GM18517 (cell line): Measurements from ENCODE around the gene SLC1A7.

Experiments used
- ATAC-seq: cut with Tn5 transposase; IDR thresholded peaks from one replicate; pipeline ENCODE4 v1.9.1; 2021; ENCODE audit warnings: mild to moderate bottlenecking, moderate library complexity; ENCODE audit not compliant: unreplicated experiment

SLC1A7 gene

GRCh38 chr1:53093451-53093754 is 49.0 kb downstream of the SLC1A7 start:
- no peak for ATAC-seq

- no peak for ATAC-seq
Measured at GRCh38 chr1:53092659-53093450, 49.6 kb downstream of the SLC1A7 start.

DNA sequence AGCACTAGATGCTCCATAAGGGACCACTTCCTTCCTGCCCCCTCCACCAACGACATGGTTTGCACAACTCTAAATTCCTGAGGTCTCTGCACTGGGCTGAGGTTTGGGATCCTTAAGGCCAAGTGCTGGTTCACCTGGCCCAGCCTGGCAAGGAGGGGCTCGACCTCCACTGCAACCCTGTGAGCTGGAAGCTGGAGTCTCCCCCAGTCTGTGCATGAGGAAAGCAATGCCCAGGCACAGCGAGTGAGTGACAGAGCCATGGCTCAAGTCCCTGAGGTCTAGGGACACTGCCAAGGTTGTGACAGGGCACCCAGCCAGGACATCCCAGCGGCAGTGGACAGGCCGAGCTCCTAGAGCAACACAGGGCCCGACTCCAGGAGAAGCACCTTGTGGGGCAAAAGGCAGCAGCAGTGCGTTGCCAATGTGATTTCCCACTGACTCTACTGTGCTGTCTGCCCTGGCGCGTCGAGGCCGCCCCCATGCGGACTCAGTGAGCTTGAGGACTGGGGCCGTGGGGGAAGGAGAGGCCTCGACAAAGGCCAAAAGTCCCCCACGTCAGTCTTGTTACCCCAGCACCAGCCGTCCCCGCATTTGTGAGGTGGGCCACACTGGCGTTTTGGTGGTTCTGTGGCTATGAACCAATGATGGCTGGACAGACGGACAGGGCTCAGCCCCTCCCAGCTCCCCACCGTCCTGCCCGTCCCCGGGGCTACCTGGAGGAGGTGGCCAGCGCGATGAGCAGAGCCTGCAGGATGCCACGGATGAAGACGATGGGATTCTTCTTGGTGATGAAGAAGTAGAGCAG is 50.4 kb downstream of the SLC1A7 start:
- no peak for ATAC-seq

DNA sequence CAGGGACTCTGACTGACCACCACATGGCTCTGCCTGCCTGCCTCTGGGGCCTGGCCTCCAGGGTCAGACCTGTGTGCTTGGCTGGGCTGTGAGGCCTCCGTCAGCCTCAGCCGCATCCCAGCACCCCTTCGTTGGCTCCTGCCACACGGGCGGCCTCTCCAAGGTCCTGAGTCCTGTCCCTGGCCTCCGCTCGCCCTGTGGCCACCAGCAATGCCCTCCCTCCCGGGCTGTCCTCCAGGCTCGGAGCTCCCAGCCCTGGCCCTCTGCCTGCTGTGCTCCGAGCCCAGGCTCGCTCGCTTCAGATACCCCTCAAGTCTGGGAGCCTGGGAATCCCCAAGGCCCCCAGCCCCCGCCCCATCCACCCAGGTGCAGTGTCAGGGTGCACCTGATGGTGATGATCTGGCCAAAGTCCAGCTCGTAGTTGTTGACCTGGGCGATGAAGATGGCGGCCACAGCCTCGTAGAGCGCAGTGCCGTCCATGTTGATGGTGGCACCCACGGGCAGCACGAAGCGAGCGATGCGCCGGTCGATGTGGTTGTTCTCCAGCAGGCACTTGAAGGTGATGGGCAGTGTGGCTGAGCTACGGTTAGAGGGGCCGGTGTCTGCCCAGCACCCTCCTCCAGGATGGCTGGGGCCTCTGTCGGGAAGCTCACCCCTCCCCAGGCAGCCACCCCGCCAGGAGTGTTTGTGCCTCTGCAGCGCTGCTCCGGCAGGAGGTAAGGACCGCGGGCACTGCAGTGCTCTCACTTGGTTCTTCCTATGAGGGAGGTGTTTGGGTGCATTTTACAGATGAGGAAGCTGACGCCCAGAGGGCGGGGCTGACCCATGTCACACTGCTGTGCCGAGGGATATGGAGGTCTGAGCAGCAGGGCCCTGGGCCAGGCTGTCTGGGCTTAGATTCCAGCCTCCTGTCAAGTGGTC is 52.0 kb downstream of the SLC1A7 start:
- no peak for ATAC-seq

GRCh38 chr1:53089478-53090226 is 52.8 kb downstream of the SLC1A7 start:
- no peak for ATAC-seq

DNA sequence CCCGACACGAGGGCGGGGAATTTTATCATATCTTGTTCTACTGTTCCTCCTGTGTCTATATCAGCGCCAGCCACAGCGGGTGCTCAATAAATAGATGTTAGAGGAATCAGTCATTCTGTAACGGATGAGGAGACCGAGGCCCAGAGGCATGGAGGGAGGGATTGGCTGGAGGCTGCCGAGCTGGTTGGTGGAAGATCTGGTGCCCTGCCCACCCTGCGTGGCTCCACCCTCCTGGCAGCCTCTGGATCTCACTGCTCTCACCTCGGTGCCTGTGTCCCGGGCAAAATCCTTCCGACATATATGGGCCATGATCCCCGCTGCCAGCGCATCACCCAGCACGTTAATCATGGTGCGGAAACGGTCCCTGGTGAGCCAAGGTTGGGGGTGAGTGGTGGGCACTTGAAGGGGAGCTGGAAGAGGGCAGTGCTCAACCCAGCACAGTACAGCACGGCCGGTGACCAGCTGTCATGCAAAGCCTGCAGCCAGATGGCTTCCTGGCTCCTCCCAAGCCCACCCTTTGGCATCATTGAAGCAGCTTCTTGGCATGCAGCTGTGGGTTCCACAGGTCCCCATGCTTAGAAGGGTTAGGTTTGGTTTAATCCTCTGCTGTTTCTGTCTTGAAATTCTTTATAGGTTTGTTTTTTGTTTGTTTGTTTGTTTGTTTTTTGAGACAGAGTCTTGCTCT is 53.7 kb downstream of the SLC1A7 start:
- no peak for ATAC-seq

- no peak for ATAC-seq
Measured at GRCh38 chr1:53087332-53088285, 54.8 kb downstream of the SLC1A7 start.

GRCh38 chr1:53086491-53087070 is 55.9 kb downstream of the SLC1A7 start:
- ATAC-seq: no peak

GRCh38 chr1:53085405-53085804 is 57.0 kb downstream of the SLC1A7 start:
- ATAC-seq: no peak

DNA sequence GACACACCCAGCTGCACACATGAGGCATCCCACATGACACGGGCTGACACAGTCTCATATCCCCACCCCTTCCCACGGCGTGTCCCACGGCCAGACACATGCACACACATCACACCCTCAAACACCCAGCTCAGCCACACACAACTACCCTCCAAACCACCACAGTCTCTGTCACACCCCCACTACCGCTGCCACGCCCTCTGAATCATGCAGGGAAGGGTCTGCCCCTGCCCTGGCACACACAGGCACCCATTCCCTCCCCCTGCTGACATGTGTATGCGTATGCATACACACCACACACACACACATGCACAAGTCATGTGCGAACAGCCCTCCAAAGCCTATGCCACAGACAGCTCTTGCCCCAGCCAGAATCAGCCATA is 57.9 kb downstream of the SLC1A7 start:
- no peak for ATAC-seq

DNA sequence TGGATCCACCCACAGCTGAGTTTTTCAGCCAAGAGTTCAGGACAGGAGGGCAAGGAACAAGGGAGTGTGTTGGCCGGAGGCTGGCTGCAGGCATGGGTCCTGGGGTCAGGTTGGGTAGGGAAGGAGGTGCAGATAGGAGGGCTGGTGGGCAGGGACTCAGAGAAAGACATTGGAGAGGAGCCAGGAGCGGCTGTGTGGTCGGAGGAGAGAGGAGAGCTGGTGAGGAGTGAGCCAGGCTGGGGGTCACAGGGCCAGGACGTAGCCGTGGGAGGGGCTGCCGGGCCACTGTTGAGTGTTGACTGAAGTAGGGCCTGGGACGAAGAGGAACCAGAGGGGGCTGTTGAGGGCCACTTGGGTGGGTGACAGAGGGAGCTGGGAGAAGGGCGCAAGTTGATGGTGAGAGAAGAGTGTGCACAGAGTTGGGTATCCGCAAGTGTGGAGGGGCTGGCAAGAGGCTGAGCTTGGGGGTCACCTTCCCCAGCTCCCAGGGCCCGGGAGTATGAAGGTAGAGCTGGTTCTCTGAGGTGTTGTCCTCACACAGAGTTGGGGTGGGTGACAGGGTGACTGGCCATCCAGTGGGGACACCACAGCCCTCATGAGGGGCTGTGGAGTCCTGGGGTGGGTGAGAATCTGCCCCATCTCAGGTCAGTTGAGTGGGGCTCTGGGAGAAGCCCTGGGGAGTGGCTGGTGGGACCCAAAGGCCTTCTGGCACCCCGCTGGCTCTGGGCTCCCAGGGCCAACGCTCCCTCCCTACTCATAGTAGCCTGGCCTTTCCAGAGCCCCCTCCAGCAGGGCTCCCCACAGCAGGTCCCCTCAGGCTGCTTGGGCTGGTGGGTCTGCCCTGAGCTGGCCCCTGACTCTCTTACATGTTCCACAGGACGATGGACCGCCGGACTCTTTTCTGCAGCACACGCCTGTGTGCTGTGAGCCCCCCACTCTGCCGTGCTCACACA is 58.5 kb downstream of the SLC1A7 start:
- no peak for ATAC-seq

DNA sequence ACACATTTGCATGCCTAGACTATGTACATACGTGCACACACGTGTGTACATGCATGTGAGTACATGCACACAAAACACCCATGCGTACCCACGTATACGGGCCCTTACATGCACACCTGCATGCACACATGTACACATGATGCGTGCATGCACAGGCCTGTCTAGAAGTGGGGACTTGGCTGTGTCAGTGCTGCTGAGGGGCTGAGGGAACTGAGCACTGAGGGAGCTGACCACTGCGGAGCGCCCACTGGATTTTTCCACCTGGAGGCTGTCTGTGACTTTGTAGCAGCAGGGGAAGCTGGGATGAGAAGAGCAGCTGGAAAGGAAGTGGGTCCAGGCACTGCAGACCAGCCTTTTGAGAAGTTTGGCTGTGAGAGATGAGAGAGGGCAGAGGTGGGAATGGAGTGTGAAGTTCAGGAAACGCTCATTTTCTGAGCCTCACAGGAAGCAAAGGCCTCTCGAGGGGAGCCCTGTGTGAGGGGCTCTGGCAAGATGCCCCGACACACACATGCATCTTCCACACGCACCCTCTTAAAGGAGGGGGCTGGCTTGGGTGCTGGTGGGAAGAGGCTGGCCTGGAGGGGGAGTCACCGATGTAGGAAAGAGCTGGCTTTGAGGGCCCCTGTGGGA is 59.5 kb downstream of the SLC1A7 start:
- ATAC-seq: no peak

DNA sequence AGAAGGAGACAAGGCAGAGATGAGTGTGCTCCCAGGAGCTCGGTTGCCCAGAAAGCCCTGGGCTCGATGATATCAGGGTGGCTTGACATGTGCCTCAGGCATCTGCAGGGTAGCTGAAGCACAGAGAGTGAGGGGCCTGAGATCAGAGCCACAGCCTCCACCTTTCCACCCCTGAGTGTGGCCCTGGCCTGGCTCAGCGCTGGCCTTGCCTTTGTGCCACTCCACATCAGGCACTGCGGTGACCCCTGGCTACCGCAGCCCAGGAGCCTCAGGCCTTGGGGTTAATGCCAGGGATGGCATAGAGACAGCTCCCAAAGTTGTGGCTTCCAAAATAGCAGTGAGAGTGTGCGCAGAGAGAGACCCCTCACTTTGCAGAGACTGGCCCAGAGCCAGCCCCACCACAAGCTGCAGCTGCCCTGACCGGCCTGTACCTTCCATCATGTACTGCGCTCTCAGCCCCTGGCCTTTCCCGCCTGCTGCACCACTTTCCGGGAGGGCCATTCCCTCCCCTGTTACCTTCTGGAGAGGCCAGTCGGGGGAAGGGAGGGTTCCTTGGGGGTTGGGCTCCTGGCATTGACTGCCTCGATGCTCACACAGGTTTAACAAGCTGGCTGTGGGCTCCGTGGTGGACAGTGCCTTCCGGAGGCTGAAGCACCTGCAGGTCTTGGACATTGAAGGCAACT is 60.9 kb downstream of the SLC1A7 start:
- no peak for ATAC-seq

GRCh38 chr1:53080769-53081168 is 61.7 kb downstream of the SLC1A7 start:
- ATAC-seq: no peak

DNA sequence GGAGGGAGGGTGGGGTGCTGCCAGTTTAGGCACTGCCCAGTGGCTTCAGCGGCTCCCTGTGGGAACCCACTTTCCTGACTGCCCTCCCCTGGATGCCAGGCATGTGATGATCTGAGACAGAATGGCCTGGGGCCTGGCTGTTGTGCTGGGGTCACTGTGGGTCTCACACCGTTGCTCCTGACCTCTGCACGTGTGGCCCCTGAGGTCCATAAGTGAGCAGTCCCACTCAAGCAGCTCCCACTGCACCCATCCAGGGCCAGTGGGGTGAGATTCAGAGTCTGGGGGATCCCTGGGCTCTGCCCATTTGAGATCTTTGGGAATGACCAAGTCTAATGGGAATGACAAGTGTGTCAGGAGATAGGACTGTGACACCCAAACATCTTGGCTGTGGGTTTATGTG is 62.4 kb downstream of the SLC1A7 start:
- ATAC-seq: no peak

DNA sequence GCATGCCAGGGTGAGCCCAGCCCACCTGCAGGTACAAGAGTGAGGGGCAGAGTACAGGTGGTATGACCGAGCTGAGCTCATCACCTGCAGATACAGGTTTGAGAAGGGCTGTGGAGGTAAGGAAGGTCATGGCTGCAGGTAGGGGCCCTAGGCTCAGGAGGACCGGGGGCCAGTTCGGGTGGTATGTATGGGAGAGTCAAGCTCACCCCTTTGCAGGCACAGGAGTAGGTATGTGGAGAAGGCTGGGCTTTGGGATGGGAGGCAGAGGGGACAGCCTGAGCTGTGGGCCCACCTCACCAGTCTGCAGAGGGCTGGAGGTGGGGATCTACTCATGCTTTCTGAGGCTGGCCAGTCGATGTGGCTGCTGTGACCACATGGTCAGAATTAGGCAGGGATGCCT is 63.2 kb downstream of the SLC1A7 start:
- ATAC-seq: no peak
